A549 (cell line): ENCODE measurements around the gene UGT1A9. TPM values are rescaled to one million over a fixed set of nuclear protein-coding genes. Genes with fewer than 3 reads are reported as not detected.

Experiments
- ATAC-seq, 2 experiments: fragments of 200-7000 bp in 1 of 2; fragments of >200 bp in 1 of 2; cut with Nextera tagmentation in 1 of 2; cut with Tn5 transposase in 1 of 2; 3 replicates each; pipeline versions ENCODE4 v1.8.0 to v1.9.1; 2018 to 2020; ENCODE audit warnings: mild to moderate bottlenecking in 1 of 2, moderate library complexity in 1 of 2
- CTCF ChIA-PET: fragments of 300-600 bp; sonication (Branson Sonifier 250); formaldehyde crosslinking; extraction: SDS; loops from one replicate; lab custom pipeline; 2021; ENCODE audit warnings: antibody characterized with exemption, inconsistent platforms; lab: Yijun Ruan, JAX
- POLR2A ChIA-PET: fragments of 350-600 bp; formaldehyde crosslinking; extraction: SDS; loops from one replicate; lab custom pipeline; 2021; ENCODE audit warnings: antibody characterized with exemption, inconsistent platforms; lab: Yijun Ruan, JAX
- DNase-seq, 2 experiments: peaks; one replicate each; pipeline versions ENCODE4 v3.0.0 to v3.0.0-alpha.2; 2011 to 2016; ENCODE audit warnings: low read depth in 1 of 2, low spot score in 1 of 2
- FAIRE-seq: peaks from 2 replicates; lab custom pipeline; 2011; peaks lifted over from hg19 to GRCh38; lab: Jason Lieb, UNC
- H3K27ac ChIP-seq, 2 experiments: fragments of >200 bp; sonication (Bioruptor Twin); formaldehyde crosslinking; 3 replicates each; pipeline ENCODE4 v1.5.1; 2016 to 2017
- H3K4me1 ChIP-seq: fragments of >200 bp; sonication (Bioruptor Twin); formaldehyde crosslinking; 3 replicates; pipeline ENCODE4 v1.6.1; 2016
- H3K4me2 ChIP-seq: fragments of >200 bp; sonication (Bioruptor Twin); formaldehyde crosslinking; 3 replicates; pipeline ENCODE4 v1.6.1; 2016
- H3K4me3 ChIP-seq: fragments of >200 bp; sonication (Bioruptor Twin); formaldehyde crosslinking; 3 replicates; pipeline ENCODE4 v1.5.1; 2016
- H3K9me3 ChIP-seq: fragments of >200 bp; sonication (Bioruptor Twin); formaldehyde crosslinking; 3 replicates; pipeline ENCODE4 v1.6.1; 2016
- BHLHE40 ChIP-seq: IDR thresholded peaks from 2 replicates; pipeline ENCODE4 v1.6.1; 2012; ENCODE audit warnings: low read depth, low read length, inconsistent platforms
- CBX2 ChIP-seq: fragments of 200-600 bp; sonication (generic); IDR thresholded peaks from 2 replicates; pipeline ENCODE4 v1.6.1; 2016; ENCODE audit warnings: low read depth, mild to moderate bottlenecking, borderline replicate concordance
- CHD2 ChIP-seq: fragments of 150-350 bp; IDR thresholded peaks from 2 replicates; pipeline ENCODE4 v1.6.1; 2014; ENCODE audit warnings: low read length; ENCODE audit not compliant: partially characterized antibody
- CHD4 ChIP-seq: fragments of 200-600 bp; sonication (generic); IDR thresholded peaks from 2 replicates; pipeline ENCODE4 v1.6.1; 2016; ENCODE audit warnings: antibody characterized with exemption, mild to moderate bottlenecking, borderline replicate concordance
- CTCF ChIP-seq: fragments of >200 bp; sonication (Bioruptor Twin); formaldehyde crosslinking; IDR thresholded peaks from 3 replicates; pipeline ENCODE4 v1.5.1; 2016
- EHF ChIP-seq: fragments of 250-450 bp; sonication (Bioruptor Pico); IDR thresholded peaks from 2 replicates; pipeline ENCODE4 v1.5.0; 2020; ENCODE audit warnings: mild to moderate bottlenecking
- EHMT2 ChIP-seq: fragments of 200-600 bp; sonication (generic); IDR thresholded peaks from 2 replicates; pipeline ENCODE4 v1.6.1; 2016; ENCODE audit warnings: antibody characterized with exemption, low read depth, mild to moderate bottlenecking, moderate library complexity
- ESRRA ChIP-seq: fragments of 150-350 bp; IDR thresholded peaks from 2 replicates; pipeline ENCODE4 v1.6.1; 2014; ENCODE audit warnings: mild to moderate bottlenecking, low read length, borderline replicate concordance
- FOSB ChIP-seq: fragments of 250-450 bp; sonication (Bioruptor Pico); IDR thresholded peaks from 2 replicates; pipeline ENCODE4 v1.5.0; 2020; ENCODE audit warnings: mild to moderate bottlenecking, moderate library complexity
- FOSL2 ChIP-seq, 2 experiments: fragments of 450-650 bp in 1 of 2; fragments of >200 bp in 1 of 2; sonication (Bioruptor Twin) in 1 of 2; formaldehyde crosslinking; IDR thresholded peaks; 2 replicates each; pipeline versions ENCODE4 v1.5.0 to v1.6.1; 2016 to 2020; ENCODE audit warnings: mild to moderate bottlenecking in 1 of 2, moderate library complexity in 1 of 2
- HDAC2 ChIP-seq: fragments of 200-600 bp; sonication (generic); IDR thresholded peaks from 2 replicates; pipeline ENCODE4 v1.6.1; 2016
- HES2 ChIP-seq: fragments of >200 bp; sonication (Bioruptor Twin); formaldehyde crosslinking; IDR thresholded peaks from 2 replicates; pipeline ENCODE4 v1.6.1; 2016
- HOXB13 ChIP-seq: fragments of 250-450 bp; sonication (Bioruptor Pico); IDR thresholded peaks from 2 replicates; pipeline ENCODE4 v1.5.0; 2020; ENCODE audit warnings: low read depth, mild to moderate bottlenecking, moderate library complexity
- KDM5A ChIP-seq: fragments of 200-600 bp; sonication (generic); IDR thresholded peaks from 2 replicates; pipeline ENCODE4 v1.6.1; 2016; ENCODE audit warnings: antibody characterized with exemption, mild to moderate bottlenecking
- MAFK ChIP-seq: fragments of 450-650 bp; IDR thresholded peaks from 2 replicates; pipeline ENCODE4 v1.6.1; 2014; ENCODE audit not compliant: partially characterized antibody
- MYC ChIP-seq: IDR thresholded peaks from 2 replicates; pipeline ENCODE4 v1.6.1; 2012; ENCODE audit warnings: mild to moderate bottlenecking, inconsistent platforms, low read length, improper control_type of control experiment, borderline replicate concordance
- NFE2L2 ChIP-seq: fragments of 150-350 bp; conservative IDR thresholded peaks from 2 replicates; pipeline ENCODE4 v1.6.1; 2014; ENCODE audit warnings: low read length
- PBX3 ChIP-seq: IDR thresholded peaks from 2 replicates; pipeline ENCODE4 v1.6.1; 2012
- POLR2A ChIP-seq: IDR thresholded peaks from 2 replicates; pipeline ENCODE4 v1.6.1; 2012; ENCODE audit warnings: mild to moderate bottlenecking, low read length
- RARB ChIP-seq: fragments of 250-450 bp; sonication (Bioruptor Pico); IDR thresholded peaks from 2 replicates; pipeline ENCODE4 v1.8.0; 2021; ENCODE audit warnings: mild to moderate bottlenecking, moderate library complexity
- SREBF2 ChIP-seq: fragments of 450-650 bp; IDR thresholded peaks from 2 replicates; pipeline ENCODE4 v1.6.1; 2014; ENCODE audit warnings: mild to moderate bottlenecking, moderate library complexity
- TP53 ChIP-seq: fragments of 250-450 bp; sonication (Bioruptor Pico); IDR thresholded peaks from 2 replicates; pipeline ENCODE4 v1.5.0; 2021; ENCODE audit warnings: mild to moderate bottlenecking, moderate library complexity
- ZFP36 ChIP-seq: fragments of 450-650 bp; IDR thresholded peaks from 2 replicates; pipeline ENCODE4 v1.6.1; 2014; ENCODE audit warnings: borderline replicate concordance; ENCODE audit not compliant: partially characterized antibody
- ZNF302 ChIP-seq: fragments of 250-450 bp; sonication (Bioruptor Pico); IDR thresholded peaks from 2 replicates; pipeline ENCODE4 v1.9.0; 2021; ENCODE audit warnings: inconsistent platforms, mild to moderate bottlenecking, moderate library complexity
- WGBS: methylation state at CpG from one replicate; pipeline ENCODE4 v1.1.6; 2017; ENCODE audit errors: missing lambda C conversion rate; 5-methylcytosine and 5-hydroxymethylcytosine counted together
- polyA plus RNA-seq, 4 experiments: library from polyadenylated mRNA; depleted of rRNA in 3 of 4; stranded (reverse); fragments of >200 nt; fragmentation: RNase III in 1 of 4; extraction: RNeasy Plus Mini Kit Qiagen cat#74134 plus additional on column Dnase treatment in 1 of 4; gene quantifications; 2 replicates in 3 of 4; 3 replicates in 1 of 4; pipeline ENCODE4 v1.2.3, GENCODE V29; 2011 to 2017
- TF ChIP-seq, protein P1 (sequence below): fragments of >200 bp; sonication (Bioruptor Twin); formaldehyde crosslinking; IDR thresholded peaks from 3 replicates; pipeline ENCODE4 v1.6.1; 2016
- TF ChIP-seq, protein P2 (sequence below): fragments of 200-600 bp; sonication (generic); IDR thresholded peaks from 2 replicates; pipeline ENCODE4 v1.6.1; 2016; ENCODE audit warnings: antibody characterized with exemption, mild to moderate bottlenecking, moderate library complexity

UGT1A9 gene
- polyA plus RNA-seq, 2 of the 4 experiments (the other 2 are of a cell fraction): 11.0 to 13.1 TPM

DNA sequence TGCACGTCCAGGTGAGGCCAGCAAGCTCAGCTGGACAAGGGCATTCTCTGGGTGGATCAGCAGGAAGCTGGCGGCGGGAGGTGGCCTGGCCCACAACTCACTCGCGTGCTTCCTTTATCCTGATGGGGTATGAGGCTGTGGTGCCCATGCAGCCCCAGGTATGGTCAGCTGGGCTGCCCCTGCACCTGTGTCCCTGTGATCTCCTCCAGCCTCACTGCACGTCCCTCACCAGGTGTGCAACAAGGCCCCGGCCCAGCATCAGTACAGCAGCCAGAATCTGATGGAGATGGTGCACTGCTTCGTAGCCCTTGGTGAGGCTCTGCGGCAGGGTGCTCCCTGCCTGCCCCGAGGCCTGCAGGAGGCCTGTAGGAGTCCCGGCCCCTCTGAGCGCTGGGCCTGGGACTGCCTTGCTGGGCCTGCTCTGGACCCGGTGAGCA is 124.1 kb downstream of the UGT1A9 start:
- no peak for ATAC-seq

GRCh38 chr2:233796254-233796653 is 124.6 kb downstream of the UGT1A9 start:
- Histone ChIP-seq H3K4me1 (peaks cover 4% of the 10 kb centered on the region), H3K27ac (peak overlapping the region in 1 of 2 experiments; percentile 47; a peak in 2 of 6 replicates), H3K4me3 (no peak overlapping the region), H3K9me3 (no peaks in the 10 kb centered on the region), H3K4me2 (no peak overlapping the region)
- no peak for DNase-seq
- ChIA-PET CTCF (interaction anchor here (0.8 to 1.2 kb wide), 2 partner anchors 36 to 353 kb away, joined by 3 to 4 read pairs; no protein-coding TSS in a partner anchor), POLR2A (no interaction called here)
- FAIRE-seq: no peak
- TF ChIP-seq HOXB13 (CRISPR knock-in tag): no peak
- TF ChIP-seq, protein P1, sequence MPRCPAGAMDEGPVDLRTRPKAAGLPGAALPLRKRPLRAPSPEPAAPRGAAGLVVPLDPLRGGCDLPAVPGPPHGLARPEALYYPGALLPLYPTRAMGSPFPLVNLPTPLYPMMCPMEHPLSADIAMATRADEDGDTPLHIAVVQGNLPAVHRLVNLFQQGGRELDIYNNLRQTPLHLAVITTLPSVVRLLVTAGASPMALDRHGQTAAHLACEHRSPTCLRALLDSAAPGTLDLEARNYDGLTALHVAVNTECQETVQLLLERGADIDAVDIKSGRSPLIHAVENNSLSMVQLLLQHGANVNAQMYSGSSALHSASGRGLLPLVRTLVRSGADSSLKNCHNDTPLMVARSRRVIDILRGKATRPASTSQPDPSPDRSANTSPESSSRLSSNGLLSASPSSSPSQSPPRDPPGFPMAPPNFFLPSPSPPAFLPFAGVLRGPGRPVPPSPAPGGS: no peak
- TF ChIP-seq KDM5A: no peak
- TF ChIP-seq CBX2: no peak
- TF ChIP-seq FOSL2 (IDR thresholded peaks at IDR 0.05): no peak
- no peak for TF ChIP-seq FOSL2 (CRISPR knock-in tag; IDR thresholded peaks at IDR 0.05)
- TF ChIP-seq HES2: no peak
- TF ChIP-seq, protein P2, sequence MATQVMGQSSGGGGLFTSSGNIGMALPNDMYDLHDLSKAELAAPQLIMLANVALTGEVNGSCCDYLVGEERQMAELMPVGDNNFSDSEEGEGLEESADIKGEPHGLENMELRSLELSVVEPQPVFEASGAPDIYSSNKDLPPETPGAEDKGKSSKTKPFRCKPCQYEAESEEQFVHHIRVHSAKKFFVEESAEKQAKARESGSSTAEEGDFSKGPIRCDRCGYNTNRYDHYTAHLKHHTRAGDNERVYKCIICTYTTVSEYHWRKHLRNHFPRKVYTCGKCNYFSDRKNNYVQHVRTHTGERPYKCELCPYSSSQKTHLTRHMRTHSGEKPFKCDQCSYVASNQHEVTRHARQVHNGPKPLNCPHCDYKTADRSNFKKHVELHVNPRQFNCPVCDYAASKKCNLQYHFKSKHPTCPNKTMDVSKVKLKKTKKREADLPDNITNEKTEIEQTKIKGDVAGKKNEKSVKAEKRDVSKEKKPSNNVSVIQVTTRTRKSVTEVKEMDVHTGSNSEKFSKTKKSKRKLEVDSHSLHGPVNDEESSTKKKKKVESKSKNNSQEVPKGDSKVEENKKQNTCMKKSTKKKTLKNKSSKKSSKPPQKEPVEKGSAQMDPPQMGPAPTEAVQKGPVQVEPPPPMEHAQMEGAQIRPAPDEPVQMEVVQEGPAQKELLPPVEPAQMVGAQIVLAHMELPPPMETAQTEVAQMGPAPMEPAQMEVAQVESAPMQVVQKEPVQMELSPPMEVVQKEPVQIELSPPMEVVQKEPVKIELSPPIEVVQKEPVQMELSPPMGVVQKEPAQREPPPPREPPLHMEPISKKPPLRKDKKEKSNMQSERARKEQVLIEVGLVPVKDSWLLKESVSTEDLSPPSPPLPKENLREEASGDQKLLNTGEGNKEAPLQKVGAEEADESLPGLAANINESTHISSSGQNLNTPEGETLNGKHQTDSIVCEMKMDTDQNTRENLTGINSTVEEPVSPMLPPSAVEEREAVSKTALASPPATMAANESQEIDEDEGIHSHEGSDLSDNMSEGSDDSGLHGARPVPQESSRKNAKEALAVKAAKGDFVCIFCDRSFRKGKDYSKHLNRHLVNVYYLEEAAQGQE: no peak
- TF ChIP-seq POLR2A: no peak
- no peak for TF ChIP-seq PBX3
- no peak for TF ChIP-seq NFE2L2
- no peak for TF ChIP-seq FOSB (CRISPR knock-in tag)
- TF ChIP-seq MYC: no peak
- no peak for TF ChIP-seq EHMT2
- no peak for TF ChIP-seq CHD2
- TF ChIP-seq ESRRA: no peak
- TF ChIP-seq CTCF: no peak
- 94% methylated on average over 4 of the region's 9 CpGs for WGBS
- no peak for ATAC-seq

More for the DNA sequence above, 124.1 kb downstream of the UGT1A9 start:
- Histone ChIP-seq H3K9me3 (no peaks in the 10 kb centered on the region), H3K4me3 (no peak overlapping the region), H3K4me1 (no peaks in the 10 kb centered on the region), H3K27ac (peak overlapping the region in 1 of 2 experiments; percentile 47; a peak in 1 of 6 replicates), H3K4me2 (no peak overlapping the region)
- no peak for FAIRE-seq
- TF ChIP-seq CTCF: no peak
- TF ChIP-seq BHLHE40: no peak
- TF ChIP-seq ZNF302 (CRISPR knock-in tag): no peak
- TF ChIP-seq RARB (CRISPR knock-in tag): no peak
- TF ChIP-seq ZFP36: no peak
- no peak for TF ChIP-seq SREBF2
- TF ChIP-seq, protein P1: no peak
- no peak for TF ChIP-seq EHF (CRISPR knock-in tag)
- no peak for TF ChIP-seq HDAC2
- no peak for TF ChIP-seq MAFK
- no peak for TF ChIP-seq TP53 (CRISPR knock-in tag)
- no peak for TF ChIP-seq CHD4
- ChIA-PET POLR2A (no interaction called here), CTCF (interaction anchor here (0.8 to 1.2 kb wide), 3 partner anchors 8 to 352 kb away, joined by 3 to 4 read pairs (median 4); no protein-coding TSS in a partner anchor)
- 93% methylated on average over 13 of the region's 13 CpGs for WGBS
- no peak for DNase-seq
